CD14-positive monocyte (primary cell): ENCODE measurements around the gene CGB1. TPM values are rescaled to one million over a fixed set of nuclear protein-coding genes. Genes with fewer than 3 reads are reported as not detected.

ENCODE experiments used
- DNase-seq, 3 donors: peaks; one replicate each; pipeline ENCODE4 v3.0.0-alpha.2; 2011 to 2022
- H2AFZ ChIP-seq: 2 replicates; pipeline ENCODE4 v1.6.0; 2012; ENCODE audit warnings: mild to moderate bottlenecking, low read depth, low read length, inconsistent platforms; ENCODE audit not compliant: insufficient read depth, poor library complexity, severe bottlenecking
- H3K27ac ChIP-seq, 2 donors: 1 replicate in 1 of 2; 2 replicates in 1 of 2; pipeline ENCODE4 v1.5.1; 2012 to 2013; ENCODE audit warnings: low read length in 2 of 2, control low read depth in 1 of 2, inconsistent platforms in 1 of 2, low read depth in 1 of 2, mild to moderate bottlenecking in 1 of 2
- H3K27me3 ChIP-seq, 2 donors: one replicate each; pipeline versions ENCODE4 v1.6.0 to v1.6.1; 2011 to 2013; ENCODE audit warnings: low read length in 2 of 2; ENCODE audit not compliant: control insufficient read depth in 2 of 2, insufficient read depth in 2 of 2
- H3K36me3 ChIP-seq, 2 donors: replicated peaks in 1 of 2; 1 replicate in 1 of 2; 2 replicates in 1 of 2; pipeline versions ENCODE4 v1.5.1 to v1.6.1; 2012 to 2013; ENCODE audit warnings: low read length in 2 of 2, control low read depth in 1 of 2, inconsistent platforms in 1 of 2, mild to moderate bottlenecking in 1 of 2; ENCODE audit not compliant: insufficient read depth in 2 of 2, control insufficient read depth in 1 of 2
- H3K4me1 ChIP-seq, 2 donors: 1 replicate in 1 of 2; 2 replicates in 1 of 2; pipeline versions ENCODE4 v1.5.1 to v1.6.1; 2012 to 2013; ENCODE audit warnings: low read length in 2 of 2, control low read depth in 1 of 2, inconsistent platforms in 1 of 2, mild to moderate bottlenecking in 1 of 2, moderate library complexity in 1 of 2; ENCODE audit not compliant: insufficient read depth in 2 of 2, control insufficient read depth in 1 of 2
- H3K4me2 ChIP-seq: replicated peaks from 2 replicates; pipeline ENCODE3; 2012; ENCODE audit warnings: low read length, moderate library complexity, mild to moderate bottlenecking; ENCODE audit not compliant: poor library complexity, severe bottlenecking; ENCODE audit errors: extremely low read depth
- H3K4me3 ChIP-seq, 3 experiments: fragments of 200-600 bp in 1 of 3; sonication (generic) in 1 of 3; replicated peaks in 1 of 3; 1 replicate in 2 of 3; 2 replicates in 1 of 3; pipeline ENCODE4 v1.5.1; 2011 to 2013; ENCODE audit warnings: low read length in 3 of 3, mild to moderate bottlenecking in 3 of 3, control low read depth in 2 of 3, low read depth in 2 of 3, inconsistent platforms in 1 of 3, moderate library complexity in 1 of 3
- H3K79me2 ChIP-seq: 2 replicates; pipeline ENCODE4 v1.6.0; 2012; ENCODE audit warnings: mild to moderate bottlenecking, control low read depth, inconsistent platforms, low read length, moderate library complexity; ENCODE audit not compliant: insufficient read depth
- H3K9ac ChIP-seq: 2 replicates; pipeline ENCODE4 v1.6.0; 2017; ENCODE audit warnings: low read length, mild to moderate bottlenecking; ENCODE audit not compliant: insufficient read depth, poor library complexity, severe bottlenecking
- H3K9me3 ChIP-seq, 2 donors: replicated peaks in 1 of 2; 1 replicate in 1 of 2; 2 replicates in 1 of 2; pipeline versions ENCODE4 v1.5.1 to v1.6.1; 2012 to 2013; ENCODE audit warnings: low read length in 2 of 2, control low read depth in 1 of 2; ENCODE audit not compliant: control insufficient read depth in 1 of 2, insufficient read depth in 1 of 2
- H4K20me1 ChIP-seq: 2 replicates; pipeline ENCODE4 v1.6.0; 2012; ENCODE audit warnings: mild to moderate bottlenecking, low read length, control low read depth, moderate library complexity; ENCODE audit not compliant: insufficient read depth
- H3K27ac Mint-ChIP-seq, 7 donors: one replicate each; pipeline ENCODE4 v1.8.0; 2020; ENCODE audit warnings: mild to moderate bottlenecking in 7 of 7, mixed read lengths in 7 of 7, moderate library complexity in 6 of 7, inconsistent platforms in 2 of 7
- H3K27me3 Mint-ChIP-seq, 3 donors: one replicate each; pipeline ENCODE4 v1.8.0; 2021 to 2022; ENCODE audit warnings: low read depth in 3 of 3, mild to moderate bottlenecking in 3 of 3, mixed read lengths in 3 of 3, moderate library complexity in 3 of 3, inconsistent platforms in 1 of 3
- H3K36me3 Mint-ChIP-seq, 2 donors: one replicate each; pipeline ENCODE4 v1.8.0; 2020; ENCODE audit warnings: mixed read lengths in 2 of 2, inconsistent platforms in 1 of 2, mild to moderate bottlenecking in 1 of 2
- H3K4me1 Mint-ChIP-seq: one replicate; pipeline ENCODE4 v1.8.0; 2020; ENCODE audit warnings: mild to moderate bottlenecking, mixed read lengths
- H3K4me3 Mint-ChIP-seq, 2 donors: one replicate each; pipeline ENCODE4 v1.8.0; 2020; ENCODE audit warnings: mild to moderate bottlenecking in 2 of 2, mixed read lengths in 2 of 2, moderate library complexity in 1 of 2
- H3K9me3 Mint-ChIP-seq, 7 donors: one replicate each; pipeline ENCODE4 v1.8.0; 2020 to 2022; ENCODE audit warnings: mixed read lengths in 7 of 7, mild to moderate bottlenecking in 6 of 7, moderate library complexity in 6 of 7, inconsistent platforms in 2 of 7
- WGBS: methylation state at CpG from one replicate; pipeline ENCODE4 v1.1.5; 2013; ENCODE audit warnings: missing lambda C conversion rate; ENCODE audit not compliant: insufficient coverage; 5-methylcytosine and 5-hydroxymethylcytosine counted together
- intact Hi-C, 2 donors: fragments of 100-400 bp; cut with micrococcal nuclease; formaldehyde crosslinking; loops; one replicate each; pipeline versions ENCODE4 v1.15.0 to v1.15.1; 2023
- polyA plus RNA-seq, 3 donors: library from polyadenylated mRNA; depleted of rRNA in 1 of 3; unstranded in 2 of 3; stranded (reverse) in 1 of 3; fragments of 300-500 nt in 2 of 3; fragments of >200 nt in 1 of 3; fragmentation: Illumina TruSeq in 2 of 3; gene quantifications; 1 replicate in 2 of 3; 2 replicates in 1 of 3; pipeline ENCODE4 v1.2.3, GENCODE V29; 2012 to 2021
- TF ChIP-seq, protein P1 (sequence below): fragments of 200-600 bp; IDR thresholded peaks from one replicate; pipeline ENCODE4 v1.8.0; 2022; ENCODE audit warnings: antibody characterized with exemption, mild to moderate bottlenecking

CGB1 gene
- polyA plus RNA-seq, 3 donors = not detected

DNA sequence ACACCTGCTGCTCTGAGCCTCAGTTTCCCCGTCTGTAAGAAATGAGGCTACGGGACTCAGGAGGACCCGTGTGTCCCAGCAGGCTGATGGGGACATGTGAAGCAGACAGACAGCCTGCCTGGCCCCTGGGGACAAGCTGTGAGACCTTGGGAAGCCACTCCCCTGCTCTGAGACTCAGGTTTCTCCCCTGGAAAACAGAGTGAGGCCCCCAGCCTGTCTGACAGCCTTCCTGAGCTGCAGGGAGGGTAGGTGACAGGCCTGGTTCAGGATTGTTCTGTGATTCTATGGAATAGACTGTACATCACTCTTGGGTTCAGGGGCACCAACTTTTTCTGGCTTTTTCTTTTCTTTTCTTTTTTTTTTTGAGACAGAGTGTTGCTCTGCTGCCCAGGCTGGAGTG is 30.9 kb upstream of the CGB1 start:
- Histone ChIP-seq H2AFZ (no peak overlapping the region), H3K79me2 (no peaks in the 10 kb centered on the region), H4K20me1 (no peaks in the 10 kb centered on the region), H3K27ac (no peak overlapping the region), H3K9ac (no peak overlapping the region), H3K4me3 (no peak overlapping the region), H3K27me3 (peaks cover 27 to 86% of the 10 kb centered on the region in 2 donors), H3K4me2 (no peak overlapping the region), H3K9me3 (peaks cover 0 to 7% of the 10 kb centered on the region in 2 donors), H3K36me3 (no peaks in the 10 kb centered on the region), H3K4me1 (no peaks in the 10 kb centered on the region)
- H3K4me1 Mint-ChIP-seq = no peaks in the 10 kb centered on the region
- peaks cover 0 to 24% (median 9%) of the 10 kb centered on the region in 7 donors for H3K9me3 Mint-ChIP-seq
- H3K27me3 Mint-ChIP-seq = peaks cover 80 to 92% (median 84%) of the 10 kb centered on the region in 3 donors
- TF ChIP-seq, protein P1, sequence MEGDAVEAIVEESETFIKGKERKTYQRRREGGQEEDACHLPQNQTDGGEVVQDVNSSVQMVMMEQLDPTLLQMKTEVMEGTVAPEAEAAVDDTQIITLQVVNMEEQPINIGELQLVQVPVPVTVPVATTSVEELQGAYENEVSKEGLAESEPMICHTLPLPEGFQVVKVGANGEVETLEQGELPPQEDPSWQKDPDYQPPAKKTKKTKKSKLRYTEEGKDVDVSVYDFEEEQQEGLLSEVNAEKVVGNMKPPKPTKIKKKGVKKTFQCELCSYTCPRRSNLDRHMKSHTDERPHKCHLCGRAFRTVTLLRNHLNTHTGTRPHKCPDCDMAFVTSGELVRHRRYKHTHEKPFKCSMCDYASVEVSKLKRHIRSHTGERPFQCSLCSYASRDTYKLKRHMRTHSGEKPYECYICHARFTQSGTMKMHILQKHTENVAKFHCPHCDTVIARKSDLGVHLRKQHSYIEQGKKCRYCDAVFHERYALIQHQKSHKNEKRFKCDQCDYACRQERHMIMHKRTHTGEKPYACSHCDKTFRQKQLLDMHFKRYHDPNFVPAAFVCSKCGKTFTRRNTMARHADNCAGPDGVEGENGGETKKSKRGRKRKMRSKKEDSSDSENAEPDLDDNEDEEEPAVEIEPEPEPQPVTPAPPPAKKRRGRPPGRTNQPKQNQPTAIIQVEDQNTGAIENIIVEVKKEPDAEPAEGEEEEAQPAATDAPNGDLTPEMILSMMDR = no peak
- H3K36me3 Mint-ChIP-seq = no peaks in the 10 kb centered on the region
- no peak for DNase-seq
- no peak overlapping the region for H3K27ac Mint-ChIP-seq
- H3K4me3 Mint-ChIP-seq = no peak overlapping the region
- intact Hi-C loops = no loop called here
- 78% methylated on average over 3 of the region's 3 CpGs for WGBS

DNA sequence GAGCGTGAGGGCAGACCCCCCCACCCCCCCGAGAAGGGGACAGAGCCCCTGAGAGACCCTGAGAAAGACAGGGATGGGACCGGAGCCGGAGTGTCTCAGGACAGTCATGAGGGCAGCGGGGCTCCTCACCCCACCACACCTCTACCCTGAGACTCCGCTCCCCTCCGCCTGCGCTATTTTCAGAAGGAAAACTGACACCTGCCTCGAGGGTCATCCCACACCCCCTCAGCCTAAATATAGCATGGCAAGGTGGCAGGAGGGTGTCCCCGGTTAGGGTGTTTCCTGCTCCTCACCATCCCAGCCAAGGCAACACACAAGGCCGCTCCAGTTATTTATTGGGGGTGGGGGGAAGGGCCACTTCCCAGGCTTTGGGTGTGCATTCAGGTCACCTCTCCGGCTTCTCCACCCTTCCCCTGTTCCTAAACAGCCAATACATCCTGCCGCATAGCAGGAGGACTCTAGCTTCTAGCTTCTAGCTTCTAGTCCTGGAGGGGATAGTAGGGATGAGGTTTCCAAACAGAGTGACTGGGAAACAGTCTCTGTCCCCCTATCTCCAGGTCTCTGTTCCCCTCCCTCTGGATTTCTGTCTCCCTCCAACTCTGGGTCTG is 29.3 kb upstream of the CGB1 start:
- no peak overlapping the region for H3K4me3 ChIP-seq
- H3K79me2 ChIP-seq = no peaks in the 10 kb centered on the region
- H3K4me2 ChIP-seq = no peak overlapping the region
- H3K27ac ChIP-seq = no peak overlapping the region
- peaks cover 80 to 93% (median 85%) of the 10 kb centered on the region in 3 donors for H3K27me3 Mint-ChIP-seq
- peak overlapping the region in 1 of 2 donors; percentile 32 for H3K4me3 Mint-ChIP-seq
- no peak for DNase-seq
- H3K4me1 ChIP-seq = no peaks in the 10 kb centered on the region
- no peaks in the 10 kb centered on the region for H3K36me3 Mint-ChIP-seq
- no peaks in the 10 kb centered on the region for H3K4me1 Mint-ChIP-seq
- H2AFZ ChIP-seq = no peak overlapping the region
- TF ChIP-seq, protein P1 = no peak
- peaks cover 27 to 85% of the 10 kb centered on the region in 2 donors for H3K27me3 ChIP-seq
- no peak overlapping the region for H3K27ac Mint-ChIP-seq
- WGBS = no CpG with 5 or more reads among the region's 13 CpGs
- intact Hi-C loops = no loop called here
- no peaks in the 10 kb centered on the region for H4K20me1 ChIP-seq
- no peak overlapping the region for H3K9ac ChIP-seq
- no peaks in the 10 kb centered on the region for H3K36me3 ChIP-seq
- no peaks in the 10 kb centered on the region for H3K9me3 ChIP-seq
- peaks cover 0 to 21% (median 5%) of the 10 kb centered on the region in 7 donors for H3K9me3 Mint-ChIP-seq
